GM19452 (cell line): ENCODE data around the gene ERBB2.

Experiments
- ATAC-seq: cut with Tn5 transposase; IDR thresholded peaks from one replicate; pipeline ENCODE4 v1.9.1; 2021; ENCODE audit not compliant: unreplicated experiment

The ERBB2 gene

GRCh38 chr17:39665642-39666224 lies 34.1 kb upstream of the ERBB2 start:
- no peak for ATAC-seq

DNA sequence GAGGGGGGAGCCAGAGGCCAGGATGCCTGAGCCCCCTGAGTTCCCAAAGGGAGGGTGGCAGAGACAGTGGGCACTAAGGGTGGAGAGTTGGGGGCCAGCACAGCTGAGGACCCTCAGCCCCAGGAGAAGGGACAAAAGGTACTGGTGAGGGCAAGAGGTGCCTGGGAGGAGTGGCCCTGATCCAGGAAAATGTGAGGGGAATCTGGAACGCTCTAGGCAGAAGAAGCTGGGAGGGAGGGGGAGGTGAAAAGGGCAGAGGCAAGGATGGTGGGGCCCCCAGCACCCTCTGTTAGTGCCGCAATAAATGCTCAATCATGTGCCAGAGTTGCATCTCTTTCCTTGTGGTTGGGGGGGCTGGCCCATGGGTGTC lies 33.6 kb upstream of the ERBB2 start:
- ATAC-seq: no peak

GRCh38 chr17:39666601-39667261 lies 33.1 kb upstream of the ERBB2 start:
- no peak for ATAC-seq

GRCh38 chr17:39667262-39667944 lies 32.5 kb upstream of the ERBB2 start:
- no peak for ATAC-seq

GRCh38 chr17:39667945-39668924 lies 31.6 kb upstream of the ERBB2 start, which contains the start of gene PNMT:
PNMT (plus strand) TSS chr17:39668453; CDS start chr17:39668476, 23 bp downstream.
- ATAC-seq: no peak

GRCh38 chr17:39669897-39670735 lies 29.7 kb upstream of the ERBB2 start:
- no peak for ATAC-seq

GRCh38 chr17:39670746-39671145 lies 29.1 kb upstream of the ERBB2 start:
- ATAC-seq: no peak

DNA sequence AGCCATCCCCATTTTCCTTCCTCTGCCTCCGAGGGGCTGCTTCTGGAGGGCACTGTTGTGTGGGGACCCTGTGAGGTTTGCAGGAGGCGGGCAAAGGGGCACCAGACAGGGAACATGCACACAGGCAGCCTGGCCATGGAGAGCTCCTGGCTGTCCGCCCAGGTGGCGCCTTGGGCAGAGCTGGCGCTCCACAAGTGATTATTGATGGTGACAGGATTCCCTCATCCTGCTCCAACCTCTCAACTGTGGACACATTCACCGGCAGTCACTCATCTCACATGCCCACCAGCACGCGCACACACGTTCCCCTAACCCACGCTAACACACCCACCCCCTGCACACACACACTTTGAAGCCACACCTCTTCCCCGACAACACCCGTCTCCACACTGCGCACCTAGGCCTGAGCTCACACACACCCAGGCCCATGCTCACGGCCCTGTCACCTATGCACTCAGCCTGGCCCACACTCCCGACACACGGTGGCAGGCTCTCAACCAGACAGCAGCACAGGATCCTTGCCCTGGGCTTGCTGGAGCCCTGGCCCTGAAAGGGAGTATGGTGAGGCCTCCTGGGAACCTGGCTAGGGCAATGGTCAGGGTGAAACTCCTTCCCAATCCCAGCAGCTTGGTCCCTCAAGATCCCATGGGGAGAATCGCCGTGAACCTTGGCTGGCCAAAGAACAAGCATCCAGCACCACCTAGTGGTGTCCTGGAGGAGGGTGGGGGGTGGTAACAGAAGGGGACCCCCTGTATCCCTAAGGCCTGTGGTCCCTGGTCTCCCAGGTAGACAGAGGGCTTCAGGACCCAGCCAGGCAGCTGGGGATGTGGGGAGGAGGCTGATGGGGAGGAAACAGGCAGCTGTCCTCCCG lies 28.0 kb upstream of the ERBB2 start:
- no peak for ATAC-seq

DNA sequence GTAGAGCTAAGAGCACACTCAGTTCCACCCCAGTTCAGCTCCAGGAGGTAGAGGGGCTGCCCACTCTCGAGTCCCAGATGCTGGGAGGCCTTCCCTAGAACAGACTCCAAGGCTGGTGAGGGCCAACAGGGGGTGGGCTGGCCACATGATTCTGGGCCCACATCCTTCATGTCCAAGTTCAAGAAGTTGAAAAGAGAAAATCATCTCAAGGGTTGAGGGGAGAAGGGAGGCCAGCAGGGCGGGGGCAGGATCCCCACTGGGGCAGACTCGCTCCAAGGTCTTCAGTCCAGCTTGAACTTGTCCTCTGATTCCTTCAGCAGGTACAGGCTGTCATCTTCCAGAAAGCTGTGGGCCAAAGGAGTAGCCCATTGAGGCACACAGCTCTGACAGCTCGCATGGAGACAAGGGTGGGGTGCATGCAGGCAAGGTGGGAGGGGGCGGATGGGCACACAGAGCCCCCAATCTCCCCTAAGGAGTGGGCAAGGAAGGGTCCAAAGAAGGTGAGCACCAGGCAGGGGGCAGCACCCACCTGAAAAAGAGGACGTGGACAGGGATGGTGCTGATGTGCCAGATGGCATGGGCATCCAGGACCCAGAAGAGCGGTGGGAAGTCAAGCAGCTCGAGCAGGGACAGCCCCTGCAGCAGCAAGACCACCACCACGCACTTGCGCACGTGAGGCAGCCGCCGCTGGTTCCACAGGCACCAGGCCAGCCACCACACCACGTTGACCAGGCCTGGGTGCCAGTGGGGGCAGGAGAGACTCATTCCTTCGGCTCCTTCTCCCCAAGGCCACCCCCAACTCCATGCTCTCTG lies 27.1 kb upstream of the ERBB2 start:
- ATAC-seq: no peak

- no peak for ATAC-seq
Measured at GRCh38 chr17:39673335-39674081, 26.4 kb upstream of the ERBB2 start.

GRCh38 chr17:39674179-39674578 lies 25.7 kb upstream of the ERBB2 start:
- no peak for ATAC-seq

DNA sequence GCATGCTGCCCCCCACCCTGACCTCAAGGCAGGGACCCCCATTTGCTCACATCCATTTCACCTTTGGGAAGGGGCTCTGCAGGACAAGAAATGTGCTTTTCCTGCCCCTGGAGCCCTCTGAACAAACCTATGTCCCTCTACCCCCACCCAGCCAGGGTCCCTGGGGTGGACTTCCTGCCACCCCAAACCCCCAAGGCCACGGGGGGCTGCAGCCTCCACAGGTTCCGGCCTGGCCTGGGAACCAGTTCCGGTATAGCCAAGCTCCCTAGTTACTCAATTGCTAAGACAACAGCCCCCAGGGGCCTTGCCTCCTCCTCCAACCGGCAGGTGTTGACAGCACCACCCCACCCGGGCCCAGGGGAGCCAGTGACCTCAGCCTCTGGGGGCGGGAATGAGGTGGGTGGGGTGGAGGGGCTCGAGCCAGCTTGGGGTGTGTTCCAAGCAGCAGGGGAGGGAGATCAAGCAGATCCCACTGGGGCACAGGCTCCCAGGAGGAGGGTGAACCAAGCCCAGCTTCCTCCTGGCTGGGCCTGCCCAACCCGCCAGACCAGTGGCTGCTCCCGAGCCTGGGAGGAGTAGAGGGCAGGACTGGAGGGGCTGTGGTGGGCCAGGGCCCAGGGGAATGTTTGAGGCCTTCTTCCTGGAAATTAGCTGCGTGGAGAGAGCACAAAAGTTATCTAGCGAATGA lies 25.0 kb upstream of the ERBB2 start:
- no peak for ATAC-seq

DNA sequence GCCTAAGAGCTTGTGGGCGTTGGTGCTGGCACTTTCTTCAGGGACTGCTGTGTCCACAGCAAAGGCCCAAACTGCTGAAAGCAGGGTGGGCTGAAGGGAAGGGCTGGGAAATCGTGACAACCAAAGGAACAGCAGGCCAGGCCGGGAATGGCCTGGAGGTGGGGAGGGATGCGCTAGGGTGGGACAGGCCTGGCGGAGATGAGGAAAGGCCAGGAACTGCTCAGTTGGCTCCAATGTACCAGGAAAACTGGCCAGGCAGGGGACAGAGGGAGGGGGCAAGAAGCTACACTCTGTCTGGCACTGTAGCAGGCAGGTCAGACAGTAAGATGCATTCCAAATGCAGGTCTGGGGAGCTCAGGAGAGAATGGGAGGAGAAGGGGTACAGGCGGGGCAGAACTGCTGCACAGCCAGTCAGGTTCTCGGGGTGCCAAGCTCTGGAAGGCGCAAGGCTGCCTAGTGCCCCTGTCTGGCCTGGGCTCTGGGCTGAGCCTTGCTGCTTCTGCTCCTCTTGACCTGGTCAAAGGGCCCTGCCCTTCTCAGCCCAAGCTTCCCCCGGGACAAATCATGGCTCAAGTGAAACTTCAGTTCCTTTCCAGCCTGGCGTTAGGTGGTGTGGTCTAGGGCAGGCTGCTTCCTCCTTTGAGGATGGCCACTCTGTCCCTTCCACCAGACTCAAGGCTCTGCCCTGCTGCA lies 24.3 kb upstream of the ERBB2 start:
- ATAC-seq: no peak

DNA sequence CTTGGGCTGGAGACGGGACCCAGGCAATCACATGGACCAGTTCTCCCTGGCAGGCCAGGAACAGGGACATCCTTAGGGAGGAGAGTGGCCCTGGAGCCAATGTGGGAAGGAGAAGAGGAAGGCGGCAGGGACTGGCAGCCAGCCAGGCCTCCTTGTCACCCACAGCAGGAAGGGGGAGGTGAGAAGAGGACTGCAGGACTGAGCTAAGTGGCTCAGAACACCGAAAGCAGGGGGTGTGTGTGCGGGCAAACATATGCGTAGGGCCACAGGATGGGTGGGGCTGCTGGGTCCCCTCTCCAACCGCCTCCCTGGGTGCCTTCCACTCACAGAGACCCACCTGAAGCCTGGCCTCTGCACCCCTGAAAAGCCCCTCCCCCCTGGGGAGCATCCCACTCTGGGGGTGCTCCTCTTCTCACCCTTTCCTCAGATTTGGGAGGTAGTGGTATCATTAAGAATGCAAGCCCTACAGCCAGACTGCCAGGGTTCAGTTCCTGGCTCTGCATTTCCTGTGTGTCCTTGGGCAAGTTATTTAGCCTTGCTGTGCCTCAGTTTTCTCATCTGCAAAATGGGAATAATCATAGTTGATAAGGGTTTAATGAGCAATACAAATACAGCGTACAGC lies 23.6 kb upstream of the ERBB2 start:
- no peak for ATAC-seq

DNA sequence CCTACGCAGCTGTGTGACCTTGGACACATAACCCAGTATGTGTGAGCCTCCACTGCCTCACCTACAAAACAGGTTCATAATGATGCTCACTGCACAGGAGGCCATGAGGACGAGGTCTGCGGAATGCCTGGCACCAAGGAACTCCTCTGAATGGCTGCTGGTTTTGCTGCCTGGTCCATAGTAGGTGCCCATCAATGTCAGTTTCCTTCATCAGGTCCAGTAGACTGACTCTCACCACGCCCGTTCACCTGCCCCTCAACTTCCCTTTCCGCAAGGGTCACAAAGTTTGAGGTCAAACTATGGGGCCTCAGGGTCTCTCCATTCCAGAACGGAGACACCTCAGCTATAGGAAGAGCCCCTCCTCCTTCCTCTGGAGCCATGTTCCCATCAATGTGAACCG lies 22.8 kb upstream of the ERBB2 start:
- ATAC-seq: no peak
